ENCODE measurements around the gene SLC50A1.
A peak's percentile ranks its signal among the peaks of the same experiment; 100 is the strongest.

SLC50A1 gene

GRCh38 chr1:155135415-155136028 is at the start of gene SLC50A1:
TSS of gene SLC50A1 (plus strand) at chr1:155135852. CDS start at chr1:155135912, 60 bp downstream.
- DNase-seq (ENCODE audit: low read depth): peak; percentile 84

GRCh38 chr1:155086128-155086741 is 49.4 kb upstream of the SLC50A1 start:
- peak; percentile 74 for DNase-seq (ENCODE audit: low read depth)

GRCh38 chr1:155086856-155087535 is 48.7 kb upstream of the SLC50A1 start:
- DNase-seq (ENCODE audit: low read depth): no peak

- DNase-seq (ENCODE audit: low read depth): peak; percentile 71
Measured at GRCh38 chr1:155091071-155092051, 44.3 kb upstream of the SLC50A1 start.

- DNase-seq (ENCODE audit: low read depth): no peak
Measured at GRCh38 chr1:155092131-155092530, 43.5 kb upstream of the SLC50A1 start.

GRCh38 chr1:155092641-155093040 is 43.0 kb upstream of the SLC50A1 start:
- no peak for DNase-seq (ENCODE audit: low read depth)

GRCh38 chr1:155093911-155094621 is 41.6 kb upstream of the SLC50A1 start:
- no peak for DNase-seq (ENCODE audit: low read depth)

- no peak for DNase-seq (ENCODE audit: low read depth)
Measured at GRCh38 chr1:155094622-155094948, 41.1 kb upstream of the SLC50A1 start.

GRCh38 chr1:155099331-155099730 is 36.3 kb upstream of the SLC50A1 start:
- DNase-seq (ENCODE audit: low read depth): no peak

- DNase-seq (ENCODE audit: low read depth): no peak
Measured at GRCh38 chr1:155103325-155103724, 32.3 kb upstream of the SLC50A1 start.

GRCh38 chr1:155104605-155105534 is 30.8 kb upstream of the SLC50A1 start:
- no peak for DNase-seq (ENCODE audit: low read depth)

GRCh38 chr1:155105604-155106011 is 30.0 kb upstream of the SLC50A1 start:
- DNase-seq (ENCODE audit: low read depth): no peak

GRCh38 chr1:155106862-155107261 is 28.8 kb upstream of the SLC50A1 start:
- DNase-seq (ENCODE audit: low read depth): no peak

- DNase-seq (ENCODE audit: low read depth): no peak
Measured at GRCh38 chr1:155107309-155108264, 28.1 kb upstream of the SLC50A1 start.

- no peak for DNase-seq (ENCODE audit: low read depth)
Measured at GRCh38 chr1:155108296-155108695, 27.4 kb upstream of the SLC50A1 start.

- no peak for DNase-seq (ENCODE audit: low read depth)
Measured at GRCh38 chr1:155110381-155110780, 25.3 kb upstream of the SLC50A1 start.

- DNase-seq (ENCODE audit: low read depth): no peak
Measured at GRCh38 chr1:155110826-155111225, 24.8 kb upstream of the SLC50A1 start.

GRCh38 chr1:155113450-155113980 is 22.1 kb upstream of the SLC50A1 start:
- DNase-seq (ENCODE audit: low read depth): no peak
